HG02885 (cell line): Measurements from ENCODE around the gene LRRC8E.

Experiments used
- ATAC-seq: cut with Tn5 transposase; IDR thresholded peaks from one replicate; pipeline ENCODE4 v1.9.1; 2021; ENCODE audit warnings: mild to moderate bottlenecking; ENCODE audit not compliant: unreplicated experiment, poor library complexity

Gene LRRC8E

GRCh38 chr19:7944177-7944761 is 56.0 kb downstream of the LRRC8E start:
- no peak for ATAC-seq

- no peak for ATAC-seq
Observed at GRCh38 chr19:7947939-7948338, 59.6 kb downstream of the LRRC8E start.
